Erythroblast (primary cell): ENCODE measurements around the gene PLXNA2.

Experiments used
- GATA1 ChIP-seq: IDR thresholded peaks from 2 replicates; pipeline ENCODE4 v1.6.1; 2011; ENCODE audit warnings: low read depth, mild to moderate bottlenecking, control low read depth, low read length, moderate library complexity
- POLR2A ChIP-seq: IDR thresholded peaks from 2 replicates; pipeline ENCODE4 v1.6.1; 2011; ENCODE audit warnings: mild to moderate bottlenecking, low read length

- TF ChIP-seq POLR2A (no peak), GATA1 (no peak)
Measured at GRCh38 chr1:208047476-208047934, 196.7 kb downstream of the PLXNA2 start.
